ENCODE data around the gene CAMK1. TPM values are rescaled to one million over a fixed set of nuclear protein-coding genes. Genes with fewer than 3 reads are reported as not detected.
A peak's percentile ranks its signal among the peaks of the same experiment; 100 is the strongest.

Gene CAMK1
- total and polyA plus RNA-seq, 2 donors from 2014 or later: 31.2 to 52.7 TPM

- Histone ChIP-seq H3K4me1 (ENCODE audit: control insufficient read depth in 2 of 3, insufficient read depth in 2 of 3, low read depth in 1 of 3, low read length in 3 of 3) (peaks cover 0 to 4% (median 3%) of the 10 kb centered on the region in 3 donors), H3K9ac (ENCODE audit: low read length in 3 of 3) (no peak overlapping the region), H3K27me3 (ENCODE audit: control insufficient read depth, insufficient read depth, low read length) (no peaks in the 10 kb centered on the region), H3K27ac (ENCODE audit: low read depth in 2 of 2, low read length in 2 of 2) (no peak overlapping the region), H3K9me3 (ENCODE audit: control insufficient read depth in 2 of 3, insufficient read depth in 1 of 3, low read length in 3 of 3) (no peaks in the 10 kb centered on the region), H3K36me3 (ENCODE audit: control insufficient read depth in 2 of 3, insufficient read depth in 3 of 3, low read length in 3 of 3) (peaks cover 6 to 30% (median 21%) of the 10 kb centered on the region in 3 donors), H3K4me3 (ENCODE audit: low read length in 3 of 3) (no peak overlapping the region)
- FAIRE-seq (no peak), DNase-seq (no peak)
- intact Hi-C loops (cut with DNase I): no loop called here
- TF ChIP-seq CTCF (IDR thresholded peaks at IDR 0.05; ENCODE audit: borderline replicate concordance, extremely low read depth, insufficient read depth): no peak
Measured at GRCh38 chr3:9757427-9757826, 12.3 kb downstream of the CAMK1 start.

- DNase-seq (no peak), FAIRE-seq (no peak)
- H3K27ac ChIP-seq (ENCODE audit: low read depth in 2 of 2, low read length in 2 of 2): peak overlapping the region in 1 of 2 donors; percentile 10
- H3K27me3 ChIP-seq (ENCODE audit: control insufficient read depth, insufficient read depth, low read length): no peaks in the 10 kb centered on the region
- peaks cover 0 to 18% (median 14%) of the 10 kb centered on the region in 3 donors for H3K4me1 ChIP-seq (ENCODE audit: control insufficient read depth in 2 of 3, insufficient read depth in 2 of 3, low read depth in 1 of 3, low read length in 3 of 3)
- TF ChIP-seq CTCF (IDR thresholded peaks at IDR 0.05; ENCODE audit: borderline replicate concordance, extremely low read depth, insufficient read depth): no peak
- intact Hi-C loops (cut with DNase I): no loop called here
- peaks cover 6 to 43% (median 26%) of the 10 kb centered on the region in 3 donors for H3K36me3 ChIP-seq (ENCODE audit: control insufficient read depth in 2 of 3, insufficient read depth in 3 of 3, low read length in 3 of 3)
- no peaks in the 10 kb centered on the region for H3K9me3 ChIP-seq (ENCODE audit: control insufficient read depth in 2 of 3, insufficient read depth in 1 of 3, low read length in 3 of 3)
- no peak overlapping the region for H3K4me3 ChIP-seq (ENCODE audit: low read length in 3 of 3)
- no peak overlapping the region for H3K9ac ChIP-seq (ENCODE audit: low read length in 3 of 3)
Measured at GRCh38 chr3:9754678-9755077, 15.1 kb downstream of the CAMK1 start.

- Histone ChIP-seq H3K4me1 (ENCODE audit: control insufficient read depth in 2 of 3, insufficient read depth in 2 of 3, low read depth in 1 of 3, low read length in 3 of 3) (peaks cover 0 to 21% (median 14%) of the 10 kb centered on the region in 3 donors), H3K36me3 (ENCODE audit: control insufficient read depth in 2 of 3, insufficient read depth in 3 of 3, low read length in 3 of 3) (peaks cover 7 to 35% (median 28%) of the 10 kb centered on the region in 3 donors)
Measured at GRCh38 chr3:9750556-9751411, 19.0 kb downstream of the CAMK1 start.

More at GRCh38 chr3:9750556-9751411, 19.0 kb downstream of the CAMK1 start:
- no peak for TF ChIP-seq CTCF (IDR thresholded peaks at IDR 0.05; ENCODE audit: borderline replicate concordance, extremely low read depth, insufficient read depth)
- Histone ChIP-seq H3K9ac (ENCODE audit: low read length in 3 of 3) (peak overlapping the region; percentile 19 to 85 (median 82)), H3K4me3 (ENCODE audit: low read length in 3 of 3) (peak overlapping the region; percentile 85 to 91 (median 87)), H3K27me3 (ENCODE audit: control insufficient read depth, insufficient read depth, low read length) (no peaks in the 10 kb centered on the region), H3K9me3 (ENCODE audit: control insufficient read depth in 2 of 3, insufficient read depth in 1 of 3, low read length in 3 of 3) (no peaks in the 10 kb centered on the region), H3K27ac (ENCODE audit: low read depth in 2 of 2, low read length in 2 of 2) (peak overlapping the region; percentile 86 to 91)
- FAIRE-seq: no peak
- intact Hi-C loops (cut with DNase I): no loop called here
- peak in 3 of 5 donors; percentile 40 to 50 (median 49) for DNase-seq

Measured in kidney (tissue), 14 donors.